Activated CD8-positive, alpha-beta T cell treated with anti-CD3 and anti-CD28 coated beads for 36 hours (primary cell): Measurements from ENCODE around the gene CACNA2D3. TPM values are rescaled to one million over a fixed set of nuclear protein-coding genes. Genes with fewer than 3 reads are reported as not detected.

Source experiments
- ATAC-seq: fragments of 200-7000 bp; cut with Tn5 transposase; one replicate; pipeline ENCODE4 v1.10.0; 2021; ENCODE audit warnings: mild to moderate bottlenecking, moderate library complexity
- CTCF ChIA-PET: fragments of 350-600 bp; sonication (Branson Sonifier 250); formaldehyde crosslinking; loops from one replicate; lab custom pipeline; 2021; ENCODE audit warnings: antibody characterized with exemption; lab: Charles Lee
- POLR2A ChIA-PET: fragments of 350-600 bp; sonication (Branson Sonifier 250); formaldehyde crosslinking; loops from one replicate; lab custom pipeline; 2021; ENCODE audit warnings: antibody characterized with exemption; lab: Charles Lee
- DNase-seq: peaks from one replicate; pipeline ENCODE4 v3.0.0-alpha.2; 2020
- H3K27ac Mint-ChIP-seq: one replicate; pipeline ENCODE4 v1.8.0; 2021; ENCODE audit warnings: mild to moderate bottlenecking, mixed read lengths
- H3K27me3 Mint-ChIP-seq: one replicate; pipeline ENCODE4 v1.8.0; 2021; ENCODE audit warnings: mixed read lengths
- H3K36me3 Mint-ChIP-seq: one replicate; pipeline ENCODE4 v1.8.0; 2021; ENCODE audit warnings: low read depth, mixed read lengths
- H3K4me1 Mint-ChIP-seq: one replicate; pipeline ENCODE4 v1.8.0; 2021; ENCODE audit warnings: low read depth, mixed read lengths
- H3K4me3 Mint-ChIP-seq: one replicate; pipeline ENCODE4 v1.8.0; 2021; ENCODE audit warnings: mild to moderate bottlenecking, moderate library complexity, mixed read lengths
- H3K9me3 Mint-ChIP-seq: one replicate; pipeline ENCODE4 v1.8.0; 2021; ENCODE audit warnings: mixed read lengths
- intact Hi-C: fragments of 100-400 bp; cut with micrococcal nuclease; formaldehyde crosslinking; loops from one replicate; pipeline ENCODE4 v1.10.0; 2022
- total RNA-seq, 2 experiments: library from RNA; stranded (reverse); gene quantifications; one replicate each; pipeline ENCODE4 v1.2.3, GENCODE V29; 2021
- TF ChIP-seq, protein P1 (sequence below): fragments of 200-600 bp; IDR thresholded peaks from one replicate; pipeline ENCODE4 v1.8.0; 2022; ENCODE audit warnings: antibody characterized with exemption, mild to moderate bottlenecking

Gene CACNA2D3
- total RNA-seq, 2 experiments from 2014 or later = not detected

- ChIA-PET POLR2A (no interaction called here), CTCF (no interaction called here)
- Mint-ChIP-seq H3K9me3 (no peaks in the 10 kb centered on the region), H3K27ac (no peak overlapping the region), H3K36me3 (no peaks in the 10 kb centered on the region), H3K4me3 (no peak overlapping the region), H3K27me3 (no peaks in the 10 kb centered on the region), H3K4me1 (no peaks in the 10 kb centered on the region)
- TF ChIP-seq, protein P1, sequence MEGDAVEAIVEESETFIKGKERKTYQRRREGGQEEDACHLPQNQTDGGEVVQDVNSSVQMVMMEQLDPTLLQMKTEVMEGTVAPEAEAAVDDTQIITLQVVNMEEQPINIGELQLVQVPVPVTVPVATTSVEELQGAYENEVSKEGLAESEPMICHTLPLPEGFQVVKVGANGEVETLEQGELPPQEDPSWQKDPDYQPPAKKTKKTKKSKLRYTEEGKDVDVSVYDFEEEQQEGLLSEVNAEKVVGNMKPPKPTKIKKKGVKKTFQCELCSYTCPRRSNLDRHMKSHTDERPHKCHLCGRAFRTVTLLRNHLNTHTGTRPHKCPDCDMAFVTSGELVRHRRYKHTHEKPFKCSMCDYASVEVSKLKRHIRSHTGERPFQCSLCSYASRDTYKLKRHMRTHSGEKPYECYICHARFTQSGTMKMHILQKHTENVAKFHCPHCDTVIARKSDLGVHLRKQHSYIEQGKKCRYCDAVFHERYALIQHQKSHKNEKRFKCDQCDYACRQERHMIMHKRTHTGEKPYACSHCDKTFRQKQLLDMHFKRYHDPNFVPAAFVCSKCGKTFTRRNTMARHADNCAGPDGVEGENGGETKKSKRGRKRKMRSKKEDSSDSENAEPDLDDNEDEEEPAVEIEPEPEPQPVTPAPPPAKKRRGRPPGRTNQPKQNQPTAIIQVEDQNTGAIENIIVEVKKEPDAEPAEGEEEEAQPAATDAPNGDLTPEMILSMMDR = no peak
- ATAC-seq (no peak), DNase-seq (no peak)
- intact Hi-C loops = no loop called here
Measured at GRCh38 chr3:55017876-55018275, 895.5 kb downstream of the CACNA2D3 start.

DNA sequence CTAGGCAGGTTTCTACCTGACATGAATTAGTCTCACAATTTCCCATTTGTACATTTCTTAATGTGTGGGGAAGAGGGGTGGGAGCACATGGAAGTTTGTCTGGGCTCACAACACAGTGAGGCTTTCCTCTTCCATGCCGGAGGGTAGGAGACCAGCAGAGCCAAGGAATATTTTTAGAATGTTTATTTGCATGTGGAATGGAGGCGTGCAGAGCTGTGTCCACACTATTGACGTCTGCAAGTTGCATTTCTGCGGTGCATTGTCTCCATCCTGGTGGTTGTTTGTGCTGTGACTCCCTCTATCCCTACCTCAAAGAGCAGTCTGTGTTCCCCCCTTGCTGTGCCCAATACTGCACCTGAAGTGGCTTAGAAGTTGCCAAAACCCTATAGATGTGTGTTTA, 908.6 kb downstream of the CACNA2D3 start:
- ATAC-seq (no peak), DNase-seq (no peak)
- H3K36me3 Mint-ChIP-seq = no peaks in the 10 kb centered on the region
- intact Hi-C loops = no loop called here
- H3K4me3 Mint-ChIP-seq = no peak overlapping the region
- peaks cover 2% of the 10 kb centered on the region for H3K9me3 Mint-ChIP-seq
- TF ChIP-seq, protein P1 = no peak
- peaks cover 2% of the 10 kb centered on the region for H3K27me3 Mint-ChIP-seq
- H3K27ac Mint-ChIP-seq = no peak overlapping the region
- ChIA-PET POLR2A (no interaction called here), CTCF (no interaction called here)
- H3K4me1 Mint-ChIP-seq = no peaks in the 10 kb centered on the region

GRCh38 chr3:55036883-55037577, 914.7 kb downstream of the CACNA2D3 start:
- no peak for DNase-seq
- Mint-ChIP-seq H3K36me3 (no peaks in the 10 kb centered on the region), H3K27ac (no peak overlapping the region), H3K4me1 (no peaks in the 10 kb centered on the region), H3K9me3 (peaks cover 3% of the 10 kb centered on the region), H3K27me3 (peaks cover 2% of the 10 kb centered on the region), H3K4me3 (no peak overlapping the region)
- CTCF ChIA-PET = no interaction called here
- ATAC-seq = no peak
- POLR2A ChIA-PET = no interaction called here
- TF ChIP-seq, protein P1 = no peak
- intact Hi-C loops = no loop called here

DNA sequence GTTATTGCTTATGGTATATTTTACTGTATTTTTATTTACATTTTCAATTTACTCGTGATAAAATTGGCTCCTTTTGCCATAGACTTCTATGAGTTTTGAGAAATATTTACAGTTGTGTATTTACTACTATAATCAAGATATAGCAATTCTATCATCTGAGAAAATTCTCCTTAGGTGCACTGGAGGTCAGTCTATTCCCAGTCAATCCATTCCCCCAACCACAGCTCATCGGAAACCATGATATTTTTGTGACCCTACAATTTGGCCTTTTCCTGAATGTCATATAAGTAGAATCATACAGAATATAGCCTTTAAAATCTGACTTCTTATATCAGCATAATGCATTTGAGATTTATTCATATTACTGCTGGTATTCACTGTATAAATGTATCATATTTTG, 920.2 kb downstream of the CACNA2D3 start:
- TF ChIP-seq, protein P1 = no peak
- intact Hi-C loops = no loop called here
- ATAC-seq = no peak
- ChIA-PET CTCF (no interaction called here), POLR2A (no interaction called here)
- no peak overlapping the region for H3K4me3 Mint-ChIP-seq
- no peak for DNase-seq
- no peaks in the 10 kb centered on the region for H3K9me3 Mint-ChIP-seq
- no peaks in the 10 kb centered on the region for H3K27me3 Mint-ChIP-seq
- H3K27ac Mint-ChIP-seq = no peak overlapping the region
- no peaks in the 10 kb centered on the region for H3K36me3 Mint-ChIP-seq
- H3K4me1 Mint-ChIP-seq = no peaks in the 10 kb centered on the region

GRCh38 chr3:55044486-55044885, 922.1 kb downstream of the CACNA2D3 start:
- ATAC-seq (no peak), DNase-seq (no peak)
- H3K4me3 Mint-ChIP-seq = no peak overlapping the region
- no peaks in the 10 kb centered on the region for H3K9me3 Mint-ChIP-seq
- H3K27me3 Mint-ChIP-seq = no peaks in the 10 kb centered on the region
- no peaks in the 10 kb centered on the region for H3K4me1 Mint-ChIP-seq
- POLR2A ChIA-PET = no interaction called here
- H3K27ac Mint-ChIP-seq = no peak overlapping the region
- no peaks in the 10 kb centered on the region for H3K36me3 Mint-ChIP-seq
- TF ChIP-seq, protein P1 = no peak
- CTCF ChIA-PET = no interaction called here
- intact Hi-C loops = no loop called here
